NCI-H510A (cell line): ENCODE results near the gene GPX4.

Experiments
- DNase-seq: peaks from one replicate; lab custom pipeline; 2025; lab: John Stamatoyannopoulos, UW

Gene GPX4

GRCh38 chr19:1084024-1084868 lies 19.5 kb upstream of the GPX4 start:
- DNase-seq, result no peak

DNA sequence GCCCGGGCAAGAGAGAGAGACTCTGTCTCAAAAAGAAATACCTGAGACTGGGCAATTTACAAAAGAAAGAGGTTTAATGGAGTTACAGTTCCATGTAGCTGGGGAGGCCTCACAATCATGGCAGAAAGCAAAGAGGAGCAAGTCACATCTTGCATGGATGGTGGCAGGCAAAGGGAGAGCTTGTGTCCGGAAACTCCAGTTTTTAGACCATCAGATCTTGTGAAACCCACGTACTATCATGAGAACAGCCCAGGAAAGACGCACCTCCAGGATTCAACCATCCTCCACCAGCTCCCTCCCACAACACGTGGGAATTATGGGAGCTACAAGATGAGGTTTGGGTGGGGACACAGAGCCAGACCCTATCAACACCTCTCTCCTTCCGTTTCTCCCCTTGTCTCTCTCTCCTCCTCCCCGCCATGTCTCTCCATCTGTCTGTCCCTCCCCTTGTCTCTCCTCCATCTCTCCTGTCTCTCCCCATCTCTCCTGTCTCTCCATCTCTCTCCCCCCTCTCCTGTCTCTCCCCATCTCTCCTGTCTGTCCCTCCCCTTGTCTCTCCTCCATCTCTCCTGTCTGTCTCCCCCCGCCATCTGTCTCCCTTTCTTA lies 18.6 kb upstream of the GPX4 start:
- no peak for DNase-seq

- DNase-seq, result no peak
These were observed 17.9 kb upstream of the GPX4 start for GRCh38 chr19:1085676-1086442.

DNA sequence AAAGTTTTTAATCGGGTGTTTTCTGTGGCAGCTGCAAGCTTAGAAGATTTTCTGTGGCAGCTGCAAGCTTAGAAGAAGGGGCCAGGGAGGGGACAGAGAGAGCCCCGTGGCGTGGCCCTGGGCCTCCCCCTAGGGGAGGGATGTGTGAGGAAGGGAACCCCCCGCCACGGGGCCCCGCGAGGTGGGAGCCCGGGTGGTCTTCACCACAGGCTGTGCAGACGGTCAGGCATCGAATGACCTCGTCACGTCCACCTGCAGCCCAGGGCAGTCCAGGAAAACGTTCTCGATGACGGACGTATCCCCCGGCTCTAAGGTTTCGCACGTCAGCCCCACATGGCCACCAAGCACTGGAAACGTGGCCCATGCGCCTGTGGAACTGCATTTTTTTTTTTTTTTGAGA lies 17.2 kb upstream of the GPX4 start:
- DNase-seq, result no peak

- no peak for DNase-seq
These were observed 15.9 kb upstream of the GPX4 start for GRCh38 chr19:1087813-1088415.

GRCh38 chr19:1088416-1089010 lies 15.3 kb upstream of the GPX4 start:
- DNase-seq, result no peak

DNA sequence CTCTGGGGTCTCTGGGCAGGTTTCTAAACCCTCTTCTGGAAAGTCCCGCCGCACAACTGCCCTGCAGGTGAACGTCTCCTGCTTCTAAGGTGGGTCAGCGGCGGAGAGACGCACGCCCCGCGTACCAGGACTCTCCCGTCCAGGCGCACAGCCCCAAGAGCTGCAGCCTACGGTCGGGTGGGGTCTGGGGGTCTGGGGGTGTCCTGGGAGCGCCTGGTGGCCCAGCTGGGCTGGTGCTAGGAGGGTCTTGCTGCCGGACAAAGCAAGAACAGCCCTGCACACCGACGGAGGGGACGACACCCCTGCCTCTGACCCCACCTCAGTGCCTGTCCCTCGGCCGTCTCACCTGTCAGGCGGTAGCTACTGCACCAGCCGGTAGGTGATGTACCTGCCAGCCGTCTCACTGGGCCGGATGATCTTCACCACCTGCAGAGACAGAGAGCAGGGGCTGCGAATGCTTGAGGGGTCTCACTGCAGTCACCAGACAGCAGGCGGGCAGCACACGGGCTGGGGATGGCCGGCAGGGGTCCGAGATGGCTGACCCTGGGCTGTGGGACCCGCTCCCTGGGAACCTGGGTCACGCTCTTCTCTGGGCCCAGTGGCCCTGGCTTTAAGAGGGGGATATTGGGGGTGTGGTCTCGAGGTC lies 14.5 kb upstream of the GPX4 start:
- DNase-seq, result no peak

- no peak for DNase-seq
These were observed 13.9 kb upstream of the GPX4 start for GRCh38 chr19:1089891-1090290.

- no peak for DNase-seq
These were observed 12.9 kb upstream of the GPX4 start for GRCh38 chr19:1090731-1091543.

DNA sequence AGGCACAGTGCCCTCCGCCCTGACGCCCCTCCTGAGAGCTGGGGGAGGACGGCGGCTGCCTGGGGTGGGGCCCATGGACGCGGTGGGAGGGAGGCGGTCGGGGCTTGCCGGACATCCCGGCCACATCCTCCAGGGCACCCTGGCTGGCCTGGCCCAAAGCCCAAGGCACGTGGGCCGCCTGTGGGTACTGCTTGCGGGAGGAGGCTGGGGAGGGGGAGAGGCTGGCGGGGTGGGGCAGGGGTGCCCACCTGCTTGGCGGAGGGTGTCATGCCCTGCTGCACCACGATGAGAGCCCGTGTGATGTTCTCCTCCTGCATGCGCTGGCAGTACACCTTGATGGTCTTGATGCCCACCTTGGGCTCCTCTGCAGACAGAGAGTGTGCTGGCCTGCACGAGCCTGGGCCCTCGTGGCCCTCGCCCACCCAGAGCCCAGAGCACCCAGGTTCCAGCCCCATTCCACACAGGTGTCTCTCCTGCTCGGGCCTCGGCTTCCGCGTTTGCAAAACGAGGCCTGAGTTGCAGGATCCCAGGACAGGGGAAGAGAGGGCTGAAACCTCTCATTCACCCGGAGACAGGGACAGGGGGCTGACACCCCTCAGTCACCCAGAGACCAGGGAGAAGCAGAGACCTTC lies 12.1 kb upstream of the GPX4 start:
- no peak for DNase-seq

DNA sequence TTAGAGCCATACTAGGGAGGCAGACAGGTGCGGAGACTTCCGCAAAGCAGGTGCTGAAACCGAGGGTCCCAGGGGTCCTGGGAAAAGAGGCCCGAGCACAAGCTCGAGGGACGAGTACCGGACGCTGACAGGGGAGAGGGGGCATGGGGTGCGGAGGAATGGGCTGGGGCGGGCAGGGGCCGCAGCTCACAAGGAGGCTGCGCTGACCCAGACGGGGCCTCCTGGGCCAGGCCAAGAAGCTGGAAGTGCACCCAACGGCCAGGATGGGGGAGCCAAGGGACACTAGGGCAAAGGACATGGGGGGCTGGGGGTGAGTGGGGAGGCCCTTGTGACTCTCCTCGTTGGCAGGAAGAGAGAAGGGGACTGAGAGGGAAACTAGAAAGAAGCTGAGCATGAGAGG lies 10.5 kb upstream of the GPX4 start:
- DNase-seq, result no peak

GRCh38 chr19:1093811-1094553 lies 9.8 kb upstream of the GPX4 start:
- no peak for DNase-seq

DNA sequence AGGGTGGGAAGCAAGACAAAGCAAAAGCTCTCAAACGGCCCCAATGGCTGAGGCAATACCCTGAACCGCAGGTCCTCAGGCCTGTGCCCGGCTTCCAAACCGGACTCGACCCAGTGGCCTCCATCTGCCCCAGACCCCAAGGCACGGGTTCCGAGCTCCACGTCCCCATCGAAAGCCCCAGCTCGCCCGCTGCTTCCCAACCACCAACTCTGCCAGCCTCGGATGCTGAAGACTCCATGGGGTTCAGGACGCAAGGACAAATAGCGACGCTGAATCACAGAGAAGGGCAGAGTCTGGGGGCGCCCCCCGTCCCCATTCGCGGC lies 9.2 kb upstream of the GPX4 start:
- DNase-seq, result no peak

DNA sequence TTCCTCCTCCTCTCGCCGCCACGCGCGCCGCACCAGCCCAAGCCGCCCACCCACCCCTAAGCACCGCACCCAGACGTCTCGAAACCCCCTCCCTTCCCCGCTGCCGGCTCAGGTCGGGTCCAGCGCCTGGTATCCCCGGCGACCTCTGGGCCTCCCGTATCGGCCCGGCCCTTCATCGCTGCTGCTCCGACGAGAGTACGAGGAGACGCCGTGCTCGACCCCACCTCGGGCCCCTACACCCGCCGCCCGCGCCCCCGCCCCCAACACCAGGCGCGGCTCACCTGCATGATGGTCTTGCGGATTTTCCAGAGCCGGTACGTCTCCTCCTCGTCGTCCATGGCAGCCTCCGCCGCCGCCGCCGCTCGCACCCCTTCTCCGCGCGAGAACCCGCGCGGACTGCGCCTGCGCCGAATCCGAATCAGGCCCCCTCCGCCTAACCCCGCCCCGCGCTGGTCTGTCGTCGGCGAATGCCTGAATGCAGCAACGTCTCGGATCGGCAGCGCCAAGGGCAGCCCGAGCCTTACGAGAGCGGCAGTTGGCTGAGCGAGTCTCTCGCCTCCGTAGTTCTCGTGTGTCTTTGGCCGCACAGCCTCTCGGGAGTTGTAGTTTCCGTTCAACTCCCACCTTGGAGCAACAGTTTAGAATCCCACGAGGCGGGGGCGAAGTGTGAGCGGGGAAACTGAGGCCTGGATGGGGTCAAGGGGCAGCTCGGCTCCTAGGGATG lies 8.7 kb upstream of the GPX4 start, which contains the start of gene POLR2E:
Gene POLR2E, minus strand, starts transcription at position 398 of the 724 bp plus-strand sequence. Its CDS starts 60 bp downstream, at position 338.
- peak; percentile 87 for DNase-seq

GRCh38 chr19:1097810-1098176 lies 6.0 kb upstream of the GPX4 start:
- DNase-seq, result no peak

DNA sequence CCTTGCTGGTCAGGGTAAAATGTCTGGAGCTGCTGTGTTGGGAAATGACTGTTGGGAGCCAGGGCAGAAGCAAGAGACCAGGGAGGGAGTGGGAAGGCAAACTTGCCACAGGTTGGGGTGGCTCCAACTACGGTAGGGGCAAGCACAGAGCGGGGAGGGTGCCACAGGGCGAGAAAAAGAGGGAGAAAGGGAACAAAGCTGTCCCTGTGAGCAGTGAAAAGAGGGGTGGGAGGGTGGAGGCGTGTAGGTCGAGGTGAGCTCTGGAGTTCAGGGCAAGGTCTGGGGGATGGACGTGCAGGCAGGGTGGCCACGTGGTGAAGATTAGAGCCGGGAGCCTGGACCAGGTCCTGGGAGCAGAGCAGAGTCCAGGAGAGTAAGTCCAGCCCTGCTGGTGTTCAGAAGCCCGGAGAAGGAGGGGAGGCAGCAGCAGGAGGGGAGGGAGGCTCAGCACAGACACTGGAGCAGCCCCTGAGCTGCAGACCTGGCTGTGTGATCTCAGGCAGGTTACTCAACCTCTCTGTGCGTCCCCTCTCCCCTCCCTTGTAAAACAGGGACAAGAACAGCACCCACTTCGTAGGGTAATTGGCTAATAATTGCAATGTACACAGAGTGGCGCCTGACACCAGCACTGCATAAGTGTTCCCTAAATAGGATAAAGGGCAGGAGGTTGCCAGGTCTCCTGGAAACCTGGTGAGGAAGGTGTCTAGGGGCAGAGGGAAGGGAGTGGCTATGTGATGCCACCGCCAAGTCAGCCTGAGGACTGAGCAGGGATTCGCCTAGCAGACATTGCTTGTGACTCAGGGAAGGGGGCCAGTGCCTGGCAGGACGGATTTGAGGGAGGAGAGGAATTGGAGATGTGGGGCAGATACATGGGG lies 5.4 kb upstream of the GPX4 start:
- no peak for DNase-seq

GRCh38 chr19:1101337-1101698 lies 2.5 kb upstream of the GPX4 start:
- DNase-seq, result no peak
